NCI-H1436 (cell line): ENCODE data around the gene KCNA10.

Source experiments
- DNase-seq: peaks from one replicate; lab custom pipeline; 2025; lab: John Stamatoyannopoulos, UW

Gene KCNA10

GRCh38 chr1:110477041-110477440, 41.9 kb downstream of the KCNA10 start:
- DNase-seq = no peak

- DNase-seq = no peak
These were observed 42.8 kb downstream of the KCNA10 start for GRCh38 chr1:110476028-110476765.

DNA sequence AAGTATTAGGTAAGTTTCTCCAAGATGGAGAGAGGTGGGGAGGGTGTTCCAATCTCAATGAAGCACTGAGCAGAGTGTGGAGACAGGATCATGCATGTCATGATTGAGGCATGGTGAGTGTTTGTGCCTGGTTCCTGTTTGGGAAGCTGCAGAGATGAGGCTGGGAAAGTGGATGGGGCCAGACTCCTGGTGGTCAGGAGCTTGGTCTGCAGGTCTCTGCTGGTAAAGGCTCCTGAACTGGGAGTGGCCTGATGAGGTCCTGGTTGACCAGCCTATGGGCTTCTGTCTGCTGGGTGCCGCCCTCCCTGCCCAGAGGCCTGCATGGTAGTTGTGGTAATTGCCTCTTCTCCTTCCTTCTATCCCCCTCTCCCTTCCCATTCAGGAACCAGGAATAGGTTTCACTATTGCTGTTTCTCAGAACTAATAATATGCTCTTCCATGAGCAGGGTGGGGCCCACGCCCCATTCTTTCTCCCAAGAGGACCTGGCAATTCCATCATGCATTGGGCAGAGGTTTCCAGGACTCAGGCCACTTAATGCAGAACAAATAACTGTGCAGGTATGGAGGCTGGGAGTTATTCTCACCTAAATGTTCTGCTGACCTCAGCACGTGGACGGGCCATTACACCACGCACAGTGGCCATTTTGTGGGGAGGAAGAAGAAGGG, 43.5 kb downstream of the KCNA10 start:
- DNase-seq = no peak

- DNase-seq = no peak
These were observed 44.5 kb downstream of the KCNA10 start for GRCh38 chr1:110474444-110474843.

DNA sequence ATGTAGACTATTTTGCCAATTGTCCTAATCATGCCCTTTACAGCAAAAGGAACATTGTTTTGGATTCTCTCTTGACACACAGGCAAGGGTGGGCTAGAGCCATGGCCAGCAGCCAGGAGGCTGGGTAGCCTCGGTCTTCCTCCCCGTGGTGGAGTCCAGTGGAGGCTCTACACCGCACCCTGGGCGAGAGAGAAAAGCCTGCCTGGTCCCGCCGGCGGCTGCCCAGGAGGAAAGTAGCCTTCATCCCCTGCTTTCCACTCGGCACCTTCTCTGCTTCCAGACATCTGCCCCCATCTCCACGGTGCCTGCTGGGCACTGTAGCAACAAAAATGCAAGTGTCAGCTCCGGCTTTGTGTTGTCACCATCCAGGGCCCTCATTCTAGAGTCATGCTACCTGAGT, 46.4 kb downstream of the KCNA10 start:
- no peak for DNase-seq

DNA sequence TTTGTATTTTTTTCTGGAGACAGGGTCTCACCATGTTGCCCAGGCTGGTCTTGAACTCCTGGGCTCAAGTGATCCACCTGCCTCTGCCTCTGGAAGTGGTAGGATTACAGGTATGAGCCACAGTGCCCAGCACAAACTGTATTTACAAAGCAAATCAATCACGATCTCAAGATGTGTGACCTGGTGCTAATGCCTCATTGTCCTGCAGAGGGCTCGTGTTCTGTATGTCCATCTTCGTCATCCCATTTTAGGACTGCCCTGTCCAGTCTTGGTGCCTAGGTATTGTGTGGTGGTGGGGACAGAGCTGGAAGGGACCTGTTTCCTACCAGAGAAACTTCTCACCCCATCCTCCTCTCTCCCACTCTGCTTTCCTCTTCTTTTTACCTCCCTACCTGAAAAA, 47.8 kb downstream of the KCNA10 start:
- no peak for DNase-seq
